HL-60/S4 treated with retinoic acid at 250 ng/mL for 4 days and 3 days (cell line): ENCODE measurements around the gene CCDC85A.

ENCODE experiments used
- in situ Hi-C: fragments of 300-500 bp; cut with MboI; formaldehyde crosslinking; loops from 2 replicates; pipeline ENCODE4 v1.7.0; 2022; ENCODE audit warnings: low sequenced_read_pairs

Gene CCDC85A

GRCh38 chr2:56348392-56349210, 164.8 kb downstream of the CCDC85A start:
- in situ Hi-C loops, result no loop called here

- in situ Hi-C loops, result no loop called here
Observed at GRCh38 chr2:56357655-56358295, 174.0 kb downstream of the CCDC85A start.

- in situ Hi-C loops, result no loop called here
Observed at GRCh38 chr2:56361844-56362243, 178.1 kb downstream of the CCDC85A start.

GRCh38 chr2:56364902-56365301, 181.1 kb downstream of the CCDC85A start:
- in situ Hi-C loops, result no loop called here

GRCh38 chr2:56369316-56369715, 185.5 kb downstream of the CCDC85A start:
- in situ Hi-C loops, result no loop called here

GRCh38 chr2:56372071-56372656, 188.4 kb downstream of the CCDC85A start:
- in situ Hi-C loops, result no loop called here

GRCh38 chr2:56375251-56375650, 191.5 kb downstream of the CCDC85A start:
- in situ Hi-C loops, result no loop called here

GRCh38 chr2:56376699-56377665, 193.2 kb downstream of the CCDC85A start:
- in situ Hi-C loops, result no loop called here

GRCh38 chr2:56379066-56379465, 195.3 kb downstream of the CCDC85A start:
- in situ Hi-C loops, result no loop called here

- in situ Hi-C loops, result no loop called here
Observed at GRCh38 chr2:56380861-56381260, 197.1 kb downstream of the CCDC85A start.

- in situ Hi-C loops, result no loop called here
Observed at GRCh38 chr2:56382466-56382865, 198.7 kb downstream of the CCDC85A start.

GRCh38 chr2:56386657-56387056, 202.9 kb downstream of the CCDC85A start:
- in situ Hi-C loops, result no loop called here

GRCh38 chr2:56390644-56391043, 206.9 kb downstream of the CCDC85A start:
- in situ Hi-C loops, result no loop called here

GRCh38 chr2:56410140-56410539, 226.3 kb downstream of the CCDC85A start:
- in situ Hi-C loops, result no loop called here

GRCh38 chr2:56416500-56417176, 232.8 kb downstream of the CCDC85A start:
- in situ Hi-C loops, result no loop called here
